ENCODE data around the gene COL4A1.

Gene COL4A1

GRCh38 chr13:110161112-110161882 lies 145.7 kb downstream of the COL4A1 start:
- no peak for TF ChIP-seq TEAD4 (IDR thresholded peaks at IDR 0.05)
- no peak for TF ChIP-seq EP300 (IDR thresholded peaks at IDR 0.05; ENCODE audit: borderline replicate concordance)

GRCh38 chr13:110158226-110158625 lies 148.7 kb downstream of the COL4A1 start:
- TF ChIP-seq RAD21 (IDR thresholded peaks at IDR 0.05; ENCODE audit: low read depth): no peak
- TF ChIP-seq EP300 (IDR thresholded peaks at IDR 0.05; ENCODE audit: borderline replicate concordance): no peak
- no peak for TF ChIP-seq TAF1 (IDR thresholded peaks at IDR 0.05; ENCODE audit: low read depth)
- no peak for TF ChIP-seq CEBPB (IDR thresholded peaks at IDR 0.05)
- no peak for TF ChIP-seq NFIC (IDR thresholded peaks at IDR 0.05)
- no peak for TF ChIP-seq USF1 (IDR thresholded peaks at IDR 0.05)
- no peak for TF ChIP-seq YY1 (IDR thresholded peaks at IDR 0.05; ENCODE audit: low read depth)
- TF ChIP-seq TCF12 (IDR thresholded peaks at IDR 0.05; ENCODE audit: low read depth): no peak
- no peak for TF ChIP-seq ZBTB7A (IDR thresholded peaks at IDR 0.05; ENCODE audit: low read depth)
- TF ChIP-seq REST (IDR thresholded peaks at IDR 0.05; ENCODE audit: low read depth): no peak
- TF ChIP-seq FOXM1 (IDR thresholded peaks at IDR 0.05; ENCODE audit: borderline replicate concordance, low read depth): no peak
- no peak for TF ChIP-seq MAX (IDR thresholded peaks at IDR 0.05)
- no peak for TF ChIP-seq EGR1 (IDR thresholded peaks at IDR 0.05)
- TF ChIP-seq TEAD4 (IDR thresholded peaks at IDR 0.05): no peak

- no peak for TF ChIP-seq CREB1 (IDR thresholded peaks at IDR 0.05; ENCODE audit: low read depth)
- TF ChIP-seq CEBPB (IDR thresholded peaks at IDR 0.05): no peak
- no peak for TF ChIP-seq TCF12 (IDR thresholded peaks at IDR 0.05; ENCODE audit: low read depth)
- TF ChIP-seq USF1 (IDR thresholded peaks at IDR 0.05): no peak
- TF ChIP-seq ZBTB7A (IDR thresholded peaks at IDR 0.05; ENCODE audit: low read depth): no peak
- TF ChIP-seq MAX (IDR thresholded peaks at IDR 0.05): no peak
- TF ChIP-seq NFIC (IDR thresholded peaks at IDR 0.05): no peak
- TF ChIP-seq YY1 (IDR thresholded peaks at IDR 0.05; ENCODE audit: low read depth): no peak
- no peak for TF ChIP-seq REST (IDR thresholded peaks at IDR 0.05; ENCODE audit: low read depth)
- TF ChIP-seq EP300 (IDR thresholded peaks at IDR 0.05; ENCODE audit: borderline replicate concordance): no peak
- TF ChIP-seq EGR1 (IDR thresholded peaks at IDR 0.05): no peak
- TF ChIP-seq TAF1 (IDR thresholded peaks at IDR 0.05; ENCODE audit: low read depth): no peak
- no peak for TF ChIP-seq TEAD4 (IDR thresholded peaks at IDR 0.05)
- TF ChIP-seq FOXM1 (IDR thresholded peaks at IDR 0.05; ENCODE audit: borderline replicate concordance, low read depth): no peak
- no peak for TF ChIP-seq RAD21 (IDR thresholded peaks at IDR 0.05; ENCODE audit: low read depth)
Observed at GRCh38 chr13:110157718-110158117, 149.2 kb downstream of the COL4A1 start.

- TF ChIP-seq TCF12 (IDR thresholded peaks at IDR 0.05; ENCODE audit: low read depth): no peak
- TF ChIP-seq REST (IDR thresholded peaks at IDR 0.05; ENCODE audit: low read depth): no peak
- no peak for TF ChIP-seq EP300 (IDR thresholded peaks at IDR 0.05; ENCODE audit: borderline replicate concordance)
- no peak for TF ChIP-seq FOXM1 (IDR thresholded peaks at IDR 0.05; ENCODE audit: borderline replicate concordance, low read depth)
- no peak for TF ChIP-seq RAD21 (IDR thresholded peaks at IDR 0.05; ENCODE audit: low read depth)
- no peak for TF ChIP-seq MAX (IDR thresholded peaks at IDR 0.05)
- TF ChIP-seq TAF1 (IDR thresholded peaks at IDR 0.05; ENCODE audit: low read depth): no peak
- TF ChIP-seq TEAD4 (IDR thresholded peaks at IDR 0.05): no peak
- TF ChIP-seq EGR1 (IDR thresholded peaks at IDR 0.05): no peak
- TF ChIP-seq CREB1 (IDR thresholded peaks at IDR 0.05; ENCODE audit: low read depth): no peak
- TF ChIP-seq USF1 (IDR thresholded peaks at IDR 0.05): no peak
- TF ChIP-seq YY1 (IDR thresholded peaks at IDR 0.05; ENCODE audit: low read depth): no peak
- no peak for TF ChIP-seq ZBTB7A (IDR thresholded peaks at IDR 0.05; ENCODE audit: low read depth)
- no peak for TF ChIP-seq CEBPB (IDR thresholded peaks at IDR 0.05)
- TF ChIP-seq NFIC (IDR thresholded peaks at IDR 0.05): no peak
Observed at GRCh38 chr13:110156301-110157049, 150.5 kb downstream of the COL4A1 start.

All from Ishikawa (cell line).